GM12878 (cell line): ENCODE results near the gene MAK. TPM values are rescaled to one million over a fixed set of nuclear protein-coding genes. Genes with fewer than 3 reads are reported as not detected.

Source experiments
- ATAC-seq: fragments of 200-7000 bp; cut with Tn5 transposase; 3 replicates; pipeline ENCODE4 v1.9.1; 2020; ENCODE audit warnings: mild to moderate bottlenecking, moderate library complexity
- BruUV-seq: library from RNA; stranded (reverse); fragments of 400-500 nt; replicated peaks from 2 replicates; lab custom pipeline; 2021; lab: Mats Ljungman, UMichigan
- CTCF ChIA-PET: fragments of 300-600 bp; sonication (Branson Sonifier 250); formaldehyde crosslinking; extraction: SDS; loops from one replicate; lab custom pipeline; 2021; ENCODE audit warnings: inconsistent platforms; lab: Yijun Ruan, JAX
- POLR2A ChIA-PET: fragments of 350-600 bp; formaldehyde crosslinking; extraction: SDS; loops from one replicate; lab custom pipeline; 2021; ENCODE audit warnings: inconsistent platforms; lab: Charles Lee
- RAD21 ChIA-PET: fragments of 300-600 bp; sonication (Branson Sonifier 250); formaldehyde crosslinking; loops from one replicate; lab custom pipeline; 2023; ENCODE audit warnings: antibody characterized with exemption; ENCODE audit not compliant: unreplicated experiment; lab: Charles Lee
- SMC1A ChIA-PET: fragments of 300-600 bp; sonication (Branson Sonifier 250); formaldehyde crosslinking; loops from one replicate; lab custom pipeline; 2023; ENCODE audit not compliant: unreplicated experiment, uncharacterized antibody; lab: Charles Lee
- DNase-seq: peaks from one replicate; pipeline ENCODE4 v3.0.0-alpha.2; 2011; ENCODE audit warnings: low read depth, low spot score
- FAIRE-seq: peaks from 3 replicates; lab custom pipeline; 2011; peaks lifted over from hg19 to GRCh38; lab: Jason Lieb, UNC
- H2AFZ ChIP-seq: 2 replicates; pipeline ENCODE4 v1.6.0; 2011; ENCODE audit warnings: low read depth, low read length, control low read depth; ENCODE audit not compliant: control insufficient read depth
- H3K27ac ChIP-seq: 2 replicates; pipeline ENCODE4 v1.5.1; 2011; ENCODE audit warnings: control low read depth; ENCODE audit not compliant: control insufficient read depth, insufficient read depth
- H3K27me3 ChIP-seq, 2 experiments: replicated peaks in 1 of 2; 2 replicates each; pipeline versions ENCODE4 v1.6.0 to v1.6.1; 2011; ENCODE audit warnings: low read length in 1 of 2; ENCODE audit not compliant: control insufficient read depth in 2 of 2, insufficient read depth in 2 of 2
- H3K36me3 ChIP-seq, 2 experiments: 2 replicates each; pipeline ENCODE4 v1.5.1; 2011; ENCODE audit warnings: low read length in 1 of 2; ENCODE audit not compliant: control insufficient read depth in 2 of 2, insufficient read depth in 2 of 2
- H3K4me1 ChIP-seq: 2 replicates; pipeline ENCODE4 v1.6.1; 2011; ENCODE audit warnings: mild to moderate bottlenecking, low read length, moderate library complexity, mixed read lengths; ENCODE audit not compliant: control insufficient read depth, insufficient read depth
- H3K4me2 ChIP-seq: 2 replicates; pipeline ENCODE4 v1.6.0; 2011; ENCODE audit warnings: control low read depth; ENCODE audit not compliant: control insufficient read depth, insufficient read depth
- H3K4me3 ChIP-seq: fragments of 200-600 bp; sonication (generic); 2 replicates; pipeline ENCODE4 v1.5.1; 2016
- H3K79me2 ChIP-seq: 2 replicates; pipeline ENCODE4 v1.6.0; 2011; ENCODE audit warnings: low read length; ENCODE audit not compliant: control insufficient read depth, insufficient read depth
- H3K9ac ChIP-seq: 2 replicates; pipeline ENCODE4 v1.8.0; 2011; ENCODE audit warnings: low read length, control low read depth, mixed read lengths; ENCODE audit not compliant: control insufficient read depth, insufficient read depth
- H3K9me3 ChIP-seq: replicated peaks from 3 replicates; pipeline ENCODE4 v1.5.1; 2011; ENCODE audit warnings: mild to moderate bottlenecking, low read length; ENCODE audit not compliant: control insufficient read depth, insufficient read depth
- H4K20me1 ChIP-seq: 2 replicates; pipeline ENCODE4 v1.6.0; 2011; ENCODE audit not compliant: control insufficient read depth, insufficient read depth
- RAD21 ChIP-seq: IDR thresholded peaks from 2 replicates; pipeline ENCODE4 v1.6.1; 2011; ENCODE audit warnings: mild to moderate bottlenecking, low read depth, low read length, moderate library complexity; ENCODE audit not compliant: insufficient read depth
- SMC3 ChIP-seq: IDR thresholded peaks from 2 replicates; pipeline ENCODE4 v1.6.1; 2011; ENCODE audit warnings: low read length, improper control_type of control experiment, borderline replicate concordance
- STAT1 ChIP-seq: fragments of 450-650 bp; conservative IDR thresholded peaks from 2 replicates; pipeline ENCODE4 v1.6.1; 2014; ENCODE audit warnings: antibody characterized with exemption, mild to moderate bottlenecking
- SUZ12 ChIP-seq: fragments of 200-600 bp; sonication (generic); IDR thresholded peaks from one replicate; pipeline ENCODE4 v1.6.1; 2018; ENCODE audit warnings: antibody characterized with exemption, mild to moderate bottlenecking; ENCODE audit not compliant: unreplicated experiment
- TCF3 ChIP-seq: IDR thresholded peaks from 2 replicates; pipeline ENCODE4 v1.6.1; 2012; ENCODE audit warnings: low read depth, mild to moderate bottlenecking, low read length, borderline replicate concordance; ENCODE audit not compliant: insufficient read depth
- ZNF384 ChIP-seq: IDR thresholded peaks from 2 replicates; pipeline ENCODE4 v1.6.1; 2012; ENCODE audit warnings: low read depth, mild to moderate bottlenecking, low read length, improper control_type of control experiment, borderline replicate concordance
- WGBS: methylation state at CpG from one replicate; pipeline ENCODE4 v1.1.6; 2016; ENCODE audit warnings: low lambda C conversion rate; ENCODE audit not compliant: insufficient replicate concordance, insufficient coverage; ENCODE audit errors: missing lambda C conversion rate; 5-methylcytosine and 5-hydroxymethylcytosine counted together
- in situ Hi-C: fragments of 300-500 bp; cut with MboI; formaldehyde crosslinking; loops from 9 replicates; pipeline ENCODE4 v1.14.3; 2018; ENCODE audit warnings: mixed read lengths
- intact Hi-C: fragments of 100-400 bp; cut with micrococcal nuclease; formaldehyde crosslinking; loops from one replicate; pipeline ENCODE4 v1.14.2; 2022; ENCODE audit not compliant: unreplicated experiment
- polyA plus RNA-seq, 11 experiments: library from polyadenylated mRNA; depleted of rRNA in 4 of 11; unstranded in 6 of 11; stranded (reverse) in 5 of 11; fragments of >200 nt; fragmentation: Nextera tagmentation in 4 of 11; fragmentation: Illumina TruSeq in 1 of 11; extraction: Ambion mirVana in 4 of 11; extraction: Trizol in 1 of 11; gene quantifications; 1 replicate in 1 of 11; 2 replicates in 10 of 11; pipeline versions ENCODE4 v1.2.1 to v1.2.3, GENCODE V29; 2011 to 2016; ENCODE audit warnings: inconsistent platforms in 2 of 11, missing spikeins in 2 of 11, low read depth in 1 of 11
- total RNA-seq, 4 experiments: library from RNA; depleted of rRNA in 3 of 4; stranded (reverse); fragments of >200 nt in 3 of 4; fragmentation: Illumina TruSeq in 1 of 4; extraction: Trizol in 1 of 4; gene quantifications; 2 replicates each; pipeline versions ENCODE4 v1.2.1 to v1.2.3, GENCODE V29; 2013 to 2021

MAK gene
- total and polyA plus RNA-seq, 10 of the 15 experiments (the other 5 are each of a cell fraction or from before 2014, with no cell fraction given), result 0.01 to 0.90 (median 0.13) TPM; not detected in 1

- Histone ChIP-seq H4K20me1 (no peaks in the 10 kb centered on the region), H3K4me3 (no peak overlapping the region), H3K4me2 (no peak overlapping the region), H3K36me3 (no peaks in the 10 kb centered on the region), H3K4me1 (no peaks in the 10 kb centered on the region), H3K27ac (no peak overlapping the region), H2AFZ (no peak overlapping the region), H3K9ac (no peak overlapping the region), H3K79me2 (no peaks in the 10 kb centered on the region), H3K27me3 (no peaks in the 10 kb centered on the region), H3K9me3 (no peaks in the 10 kb centered on the region)
- DNase-seq (no peak), ATAC-seq (no peak), FAIRE-seq (no peak)
- ChIA-PET RAD21 (interaction anchor here (0.8 to 1.2 kb wide), 2 partner anchors 216 to 222 kb away, joined by 3 read pairs; no protein-coding TSS in a partner anchor), POLR2A (no interaction called here), SMC1A (interaction anchor here (0.5 to 1.8 kb wide), 3 partner anchors 9 to 219 kb away, joined by 3 to 5 read pairs (median 4); partner anchors contain the start of gene MAK), CTCF (interaction anchor here (1.2 to 3.8 kb wide), 5 partner anchors 104 to 221 kb away, joined by 3 to 20 read pairs (median 5); no protein-coding TSS in a partner anchor)
- intact Hi-C loops, result loop anchor here (1.0 kb wide), 1 partner anchor 222 kb away; no protein-coding TSS in a partner anchor
- TF ChIP-seq TCF3, result no peak
- TF ChIP-seq RAD21, result 0 out of 2 replicates have a peak, but pooled peaks have one; percentile 13
- TF ChIP-seq ZNF384, result peak; percentile 54; the same call in 1 of the 2 replicates
- peak; percentile 39; the same call in 1 of the 2 replicates for TF ChIP-seq SMC3
- TF ChIP-seq STAT1, result no peak
- no TSS peak for BruUV-seq
- in situ Hi-C loops, result no loop called here
- WGBS, result 50% methylated on average over 2 of the region's 3 CpGs
Observed at GRCh38 chr6:10847684-10848083, 9.3 kb upstream of the MAK start.

GRCh38 chr6:10843554-10843953 is 5.2 kb upstream of the MAK start:
- CTCF ChIA-PET, result interaction anchor here (0.6 kb wide), 1 partner anchor 1594 kb away, joined by 3 read pairs; no protein-coding TSS in a partner anchor
- no peak overlapping the region for H3K4me3 ChIP-seq
- no peak overlapping the region for H3K9ac ChIP-seq
- in situ Hi-C loops, result no loop called here
- no peaks in the 10 kb centered on the region for H3K9me3 ChIP-seq
- POLR2A ChIA-PET, result no interaction called here
- no peak for TF ChIP-seq SUZ12
- TF ChIP-seq, all 136 proteins: peak for 0
- DNase-seq (no peak), ATAC-seq (no peak), FAIRE-seq (no peak)
- Histone ChIP-seq H3K36me3 (no peaks in the 10 kb centered on the region), H3K27ac (no peak overlapping the region), H3K4me1 (peaks cover 5% of the 10 kb centered on the region; the same call in 1 of the 2 replicates), H2AFZ (no peak overlapping the region), H3K79me2 (no peaks in the 10 kb centered on the region), H3K27me3 (no peaks in the 10 kb centered on the region), H3K4me2 (no peak overlapping the region), H4K20me1 (no peaks in the 10 kb centered on the region)
- no TSS peak for BruUV-seq
- RAD21 ChIA-PET, result no interaction called here
- SMC1A ChIA-PET, result no interaction called here
- intact Hi-C loops, result no loop called here
